K562 (cell line): ENCODE measurements around the gene SBNO1. TPM values are rescaled to one million over a fixed set of nuclear protein-coding genes. Genes with fewer than 3 reads are reported as not detected.

Source experiments
- ATAC-seq: fragments of 200-7000 bp; cut with Tn5 transposase; 3 replicates; pipeline ENCODE4 v1.9.1; 2020; ENCODE audit warnings: moderate library complexity
- BruUV-seq: library from RNA; stranded (reverse); fragments of 400-500 nt; replicated peaks from 2 replicates; lab custom pipeline; 2021; lab: Mats Ljungman, UMichigan
- CTCF ChIA-PET: fragments of 300-600 bp; formaldehyde crosslinking; extraction: SDS; loops from one replicate; lab custom pipeline; 2021; ENCODE audit warnings: low intra/inter-chr PET ratio; lab: Yijun Ruan, JAX
- POLR2A ChIA-PET: fragments of 300-600, 350-650 bp; sonication (Branson Sonifier 250); formaldehyde crosslinking; extraction: SDS; loops from one replicate; lab custom pipeline; 2021; ENCODE audit warnings: antibody characterized with exemption, inconsistent platforms; lab: Yijun Ruan, JAX
- DNase-seq, 4 experiments: peaks; one replicate each; pipeline versions ENCODE4 v3.0.0 to v3.0.0-alpha.2; 2011 to 2018; ENCODE audit warnings: low spot score in 3 of 4, mixed read lengths in 3 of 4; ENCODE audit errors: extremely low read depth in 1 of 4
- FAIRE-seq: peaks from 2 replicates; lab custom pipeline; 2011; peaks lifted over from hg19 to GRCh38; lab: Jason Lieb, UNC
- H2AFZ ChIP-seq: 2 replicates; pipeline ENCODE4 v1.6.0; 2011; ENCODE audit warnings: low read depth, low read length, control low read depth, inconsistent platforms
- H3K27ac ChIP-seq: fragments of 200-600 bp; 3 replicates; pipeline ENCODE4 v1.8.0; 2011; ENCODE audit warnings: low read depth, mild to moderate bottlenecking, control low read depth, inconsistent platforms, low read length, moderate library complexity, mixed read lengths; ENCODE audit errors: extremely low read depth
- H3K27me3 ChIP-seq, 2 experiments: fragments of 300-600 bp in 1 of 2; 2 replicates in 1 of 2; 3 replicates in 1 of 2; pipeline versions ENCODE4 v1.6.0 to v1.8.0; 2011; ENCODE audit warnings: inconsistent platforms in 2 of 2, low read length in 2 of 2, mild to moderate bottlenecking in 1 of 2, mixed read lengths in 1 of 2, moderate library complexity in 1 of 2; ENCODE audit not compliant: control insufficient read depth in 2 of 2, insufficient read depth in 2 of 2
- H3K36me3 ChIP-seq: fragments of 300-600 bp; 3 replicates; pipeline ENCODE4 v1.8.0; 2011; ENCODE audit warnings: mild to moderate bottlenecking, low read length, inconsistent platforms; ENCODE audit not compliant: control insufficient read depth, insufficient read depth
- H3K4me1 ChIP-seq, 2 experiments: fragments of 200-600 bp in 1 of 2; replicated peaks in 1 of 2; 2 replicates in 1 of 2; 3 replicates in 1 of 2; pipeline versions ENCODE4 v1.5.1 to v1.8.0; 2011; ENCODE audit warnings: inconsistent platforms in 2 of 2, low read length in 2 of 2, mild to moderate bottlenecking in 1 of 2, mixed read lengths in 1 of 2, moderate library complexity in 1 of 2; ENCODE audit not compliant: control insufficient read depth in 2 of 2, insufficient read depth in 2 of 2
- H3K4me2 ChIP-seq: 2 replicates; pipeline ENCODE4 v1.6.1; 2011; ENCODE audit warnings: low read length, control low read depth, inconsistent platforms, mixed read lengths; ENCODE audit not compliant: insufficient read depth
- H3K4me3 ChIP-seq: fragments of 200-600 bp; sonication (generic), shearing (Covaris generic); 2 replicates; pipeline ENCODE4 v1.5.1; 2016; ENCODE audit warnings: control low read depth, inconsistent platforms
- H3K79me2 ChIP-seq: fragments of 200-600 bp; 3 replicates; pipeline ENCODE4 v1.8.0; 2011; ENCODE audit warnings: low read length, inconsistent platforms; ENCODE audit not compliant: control insufficient read depth, insufficient read depth
- H3K9ac ChIP-seq, 2 experiments: 2 replicates each; pipeline versions ENCODE4 v1.6.0 to v1.6.1; 2011; ENCODE audit warnings: low read depth in 2 of 2, low read length in 2 of 2, control low read depth in 1 of 2, inconsistent platforms in 1 of 2, mild to moderate bottlenecking in 1 of 2, mixed read lengths in 1 of 2; ENCODE audit not compliant: insufficient read depth in 1 of 2
- H3K9me1 ChIP-seq: one replicate; pipeline ENCODE4 v1.6.0; 2011; ENCODE audit warnings: inconsistent platforms, mild to moderate bottlenecking, low read length, moderate library complexity; ENCODE audit not compliant: control insufficient read depth, insufficient read depth
- H3K9me3 ChIP-seq: replicated peaks from 2 replicates; pipeline ENCODE4 v1.5.1; 2011; ENCODE audit warnings: low read depth, low read length, inconsistent platforms; ENCODE audit not compliant: control insufficient read depth, insufficient read depth
- H4K20me1 ChIP-seq: replicated peaks from 2 replicates; pipeline ENCODE4 v1.6.1; 2011; ENCODE audit warnings: low read length, inconsistent platforms, mixed read lengths; ENCODE audit not compliant: control insufficient read depth, insufficient read depth
- ATF1 ChIP-seq, 2 experiments: fragments of 450-650 bp in 1 of 2; IDR thresholded peaks; 2 replicates each; pipeline ENCODE4 v1.6.1; 2016; ENCODE audit warnings: missing compliant biosample characterization in 1 of 2, missing genetic modification characterization in 1 of 2
- CBFA2T3 ChIP-seq: fragments of 450-650 bp; IDR thresholded peaks from 2 replicates; pipeline ENCODE4 v1.6.1; 2017
- EHMT2 ChIP-seq: fragments of 450-650 bp; IDR thresholded peaks from 2 replicates; pipeline ENCODE4 v1.6.1; 2018; ENCODE audit warnings: antibody characterized with exemption
- RBM17 ChIP-seq: fragments of 200-400 bp; formaldehyde crosslinking; IDR thresholded peaks from 2 replicates; pipeline ENCODE4 v1.6.1; 2017; ENCODE audit warnings: low read depth, mild to moderate bottlenecking, low read length, borderline replicate concordance
- TAF1 ChIP-seq: IDR thresholded peaks from 2 replicates; pipeline ENCODE4 v1.6.1; 2011; ENCODE audit warnings: mild to moderate bottlenecking, low read length, moderate library complexity; ENCODE audit not compliant: insufficient read depth, control insufficient read depth, severe bottlenecking; ENCODE audit errors: extremely low read depth
- UBTF ChIP-seq, 2 experiments: IDR thresholded peaks; 2 replicates each; pipeline ENCODE4 v1.6.1; 2012; ENCODE audit warnings: improper control_type of control experiment in 2 of 2, low read depth in 2 of 2, low read length in 2 of 2, borderline replicate concordance in 1 of 2
- ZNF551 ChIP-seq: fragments of 250-450 bp; sonication (Bioruptor Pico); IDR thresholded peaks from 2 replicates; pipeline ENCODE4 v1.5.0; 2021; ENCODE audit warnings: mild to moderate bottlenecking, moderate library complexity
- ZNF668 ChIP-seq: fragments of 250-450 bp; sonication (Bioruptor Pico); IDR thresholded peaks from 2 replicates; pipeline ENCODE4 v1.8.0; 2022; ENCODE audit warnings: mild to moderate bottlenecking, inconsistent platforms
- WGBS: fragments of 100-300 bp; shearing (Covaris generic); methylation state at CpG from one replicate; pipeline ENCODE4 v1.1.6; 2016; ENCODE audit warnings: low coverage, mixed read lengths; ENCODE audit not compliant: insufficient coverage; ENCODE audit errors: missing lambda C conversion rate; 5-methylcytosine and 5-hydroxymethylcytosine counted together
- in situ Hi-C: fragments of 300-500 bp; cut with MboI; formaldehyde crosslinking; loops from 4 replicates; pipeline ENCODE4 v1.15.0; 2018; ENCODE audit warnings: inconsistent platforms, mixed read lengths
- intact Hi-C: fragments of 100-400 bp; cut with micrococcal nuclease; formaldehyde crosslinking; loops from 2 replicates; pipeline ENCODE4 v1.14.2; 2022
- polyA plus RNA-seq, 8 experiments: library from polyadenylated mRNA; depleted of rRNA in 4 of 8; stranded (reverse) in 5 of 8; unstranded in 3 of 8; fragments of >200 nt; fragmentation: Nextera tagmentation in 2 of 8; fragmentation: Illumina TruSeq in 1 of 8; extraction: Ambion mirVana in 2 of 8; extraction: Trizol in 1 of 8; gene quantifications; 2 replicates each; pipeline versions ENCODE4 v1.2.1 to v1.2.3, GENCODE V29; 2011 to 2014; ENCODE audit warnings: inconsistent platforms in 1 of 8, missing spikeins in 1 of 8
- total RNA-seq, 7 experiments: library from RNA; depleted of rRNA in 6 of 7; stranded (reverse); fragments of >200 nt in 6 of 7; fragmentation: Illumina TruSeq in 2 of 7; extraction: Trizol in 2 of 7; gene quantifications; 2 replicates each; pipeline versions ENCODE4 v1.2.1 to v1.2.3, GENCODE V29; 2011 to 2021; ENCODE audit warnings: low replicate concordance in 1 of 7
- TF ChIP-seq, protein P1 (sequence below): conservative IDR thresholded peaks from 2 replicates; pipeline ENCODE4 v1.6.1; 2011; ENCODE audit warnings: low read depth, mild to moderate bottlenecking, low read length; ENCODE audit not compliant: control insufficient read depth

Gene SBNO1
- total and polyA plus RNA-seq, 9 of the 15 experiments (the other 6 are each of a cell fraction or from before 2014, with no cell fraction given) = 14.9 to 77.1 (median 35.9) TPM

DNA sequence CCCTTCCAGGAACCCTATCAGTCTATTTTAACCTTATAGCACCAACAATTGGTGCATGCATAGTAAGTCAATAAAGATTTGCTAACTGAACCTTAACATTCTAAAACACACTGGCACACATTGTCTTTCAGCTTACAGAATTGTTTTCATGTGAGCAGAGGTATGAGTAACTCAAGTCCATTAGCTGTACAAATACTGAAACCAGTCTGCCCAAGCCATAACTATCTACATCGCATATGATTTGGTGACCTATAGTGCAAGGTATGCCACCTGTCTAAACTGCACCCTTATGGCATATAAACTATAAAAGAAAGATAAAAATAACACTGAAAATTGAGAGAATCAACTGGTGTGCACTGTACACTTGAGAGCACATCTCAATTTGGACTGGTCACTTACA is 34.8 kb downstream of the SBNO1 start (continued):
- TF ChIP-seq UBTF (IDR thresholded peaks at IDR 0.05; ENCODE audit: borderline replicate concordance in 1 of 2, low read depth in 2 of 2, low read length in 2 of 2) (no peak), RBM17 (no peak), EHMT2 (no peak), ZNF551 (CRISPR knock-in tag) (no peak)

DNA sequence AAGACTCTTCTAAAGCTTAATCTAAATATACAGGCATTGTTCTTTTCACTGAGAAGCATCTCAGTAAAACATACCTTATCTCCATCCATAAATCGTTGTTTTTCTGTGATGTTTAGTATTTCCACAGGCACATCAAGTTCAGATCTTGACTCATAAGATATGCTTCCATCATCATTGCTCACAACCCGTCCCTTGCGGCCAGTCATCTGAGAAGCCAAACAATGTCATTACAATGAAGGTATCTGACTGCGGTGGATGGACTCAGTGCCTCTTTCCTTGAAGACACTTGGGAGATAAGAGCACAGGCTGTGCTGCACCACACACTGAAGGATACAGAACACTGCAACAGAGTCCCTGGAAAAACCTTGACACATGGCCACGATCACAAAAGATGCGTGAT is 44.8 kb downstream of the SBNO1 start:
- BruUV-seq = no TSS peak
- WGBS = 92% methylated on average over 6 of the region's 6 CpGs
- H3K27me3 ChIP-seq = no peaks in the 10 kb centered on the region
- no peaks in the 10 kb centered on the region for H4K20me1 ChIP-seq
- no peaks in the 10 kb centered on the region for H3K79me2 ChIP-seq
- in situ Hi-C loops = no loop called here
- H2AFZ ChIP-seq = no peak overlapping the region
- no peaks in the 10 kb centered on the region for H3K9me3 ChIP-seq
- no peak for ATAC-seq
- TF ChIP-seq ZNF668 (CRISPR knock-in tag) (no peak), TAF1 (no peak), ATF1 (CRISPR knock-in tag; IDR thresholded peaks at IDR 0.05) (no peak), ATF1 (tag; IDR thresholded peaks at IDR 0.05) (no peak), CBFA2T3 (no peak)
- TF ChIP-seq, protein P1, sequence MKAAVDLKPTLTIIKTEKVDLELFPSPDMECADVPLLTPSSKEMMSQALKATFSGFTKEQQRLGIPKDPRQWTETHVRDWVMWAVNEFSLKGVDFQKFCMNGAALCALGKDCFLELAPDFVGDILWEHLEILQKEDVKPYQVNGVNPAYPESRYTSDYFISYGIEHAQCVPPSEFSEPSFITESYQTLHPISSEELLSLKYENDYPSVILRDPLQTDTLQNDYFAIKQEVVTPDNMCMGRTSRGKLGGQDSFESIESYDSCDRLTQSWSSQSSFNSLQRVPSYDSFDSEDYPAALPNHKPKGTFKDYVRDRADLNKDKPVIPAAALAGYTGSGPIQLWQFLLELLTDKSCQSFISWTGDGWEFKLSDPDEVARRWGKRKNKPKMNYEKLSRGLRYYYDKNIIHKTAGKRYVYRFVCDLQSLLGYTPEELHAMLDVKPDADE = no peak
- H3K9ac ChIP-seq = no peak overlapping the region
- peaks cover 97% of the 10 kb centered on the region for H3K36me3 ChIP-seq
- H3K27ac ChIP-seq = no peak overlapping the region
- FAIRE-seq = no peak
- no peak for DNase-seq
- no peaks in the 10 kb centered on the region for H3K9me1 ChIP-seq
- CTCF ChIA-PET = no interaction called here
- no peak overlapping the region for H3K4me2 ChIP-seq
- intact Hi-C loops = no loop called here
- no peak overlapping the region for H3K4me3 ChIP-seq
- no peaks in the 10 kb centered on the region for H3K4me1 ChIP-seq
- POLR2A ChIA-PET = interaction anchor here (1.2 kb wide), 1 partner anchor 87 kb away, joined by 3 read pairs; no protein-coding TSS in a partner anchor
